Fibroblast of villous mesenchyme (primary cell): ENCODE data around the gene GRIK1. TPM values are rescaled to one million over a fixed set of nuclear protein-coding genes. Genes with fewer than 3 reads are reported as not detected.

Experiments
- DNase-seq: peaks from one replicate; pipeline ENCODE4 v3.0.0-alpha.2; 2010; ENCODE audit warnings: low read depth
- H3K4me3 ChIP-seq: 2 replicates; pipeline ENCODE4 v1.5.1; 2011; ENCODE audit warnings: low read depth, mild to moderate bottlenecking, low read length
- total RNA-seq: library from RNA; depleted of rRNA; stranded (reverse); fragments of >200 nt; gene quantifications from 2 replicates; pipeline ENCODE4 v1.2.3, GENCODE V29; 2012
- TF ChIP-seq, protein P1 (sequence below): IDR thresholded peaks from 2 replicates; pipeline ENCODE4 v1.5.1; 2012; ENCODE audit warnings: low read depth, mild to moderate bottlenecking, low read length; ENCODE audit not compliant: insufficient read depth

Gene GRIK1
- total RNA-seq, 1 donor: under 0.01 TPM

DNA sequence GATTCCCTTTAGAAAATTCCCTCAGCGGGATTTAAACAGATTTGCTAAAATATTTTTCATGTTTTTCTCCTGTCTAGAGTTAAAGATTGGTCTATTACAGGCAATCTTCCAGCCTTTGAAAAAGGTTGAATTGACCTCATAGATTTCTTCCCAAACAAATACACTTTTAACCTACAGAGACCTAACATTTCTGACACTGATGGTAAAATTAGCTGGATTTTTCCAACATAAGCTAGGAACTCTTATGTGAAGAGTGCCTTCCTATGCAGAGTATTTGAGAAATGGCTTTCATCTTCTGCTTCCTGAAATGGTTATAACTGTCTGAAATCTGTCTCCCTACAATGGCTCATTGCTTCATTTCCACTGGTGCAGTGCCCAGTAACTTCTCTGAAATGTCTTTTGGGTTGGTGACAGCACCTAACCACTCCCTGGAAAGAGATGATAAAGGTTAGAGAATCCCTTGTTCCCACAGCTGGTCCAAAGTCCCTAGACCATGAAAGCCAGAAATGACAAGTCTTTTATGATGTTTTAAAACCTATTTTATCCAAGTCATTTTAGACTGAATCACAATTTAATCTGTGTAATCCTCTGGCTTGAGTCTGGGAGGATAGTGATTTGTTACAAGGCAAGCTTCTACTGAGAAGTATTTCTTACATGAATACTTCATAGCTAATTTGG lies 371.6 kb downstream of the GRIK1 start:
- DNase-seq: no peak
- TF ChIP-seq, protein P1, sequence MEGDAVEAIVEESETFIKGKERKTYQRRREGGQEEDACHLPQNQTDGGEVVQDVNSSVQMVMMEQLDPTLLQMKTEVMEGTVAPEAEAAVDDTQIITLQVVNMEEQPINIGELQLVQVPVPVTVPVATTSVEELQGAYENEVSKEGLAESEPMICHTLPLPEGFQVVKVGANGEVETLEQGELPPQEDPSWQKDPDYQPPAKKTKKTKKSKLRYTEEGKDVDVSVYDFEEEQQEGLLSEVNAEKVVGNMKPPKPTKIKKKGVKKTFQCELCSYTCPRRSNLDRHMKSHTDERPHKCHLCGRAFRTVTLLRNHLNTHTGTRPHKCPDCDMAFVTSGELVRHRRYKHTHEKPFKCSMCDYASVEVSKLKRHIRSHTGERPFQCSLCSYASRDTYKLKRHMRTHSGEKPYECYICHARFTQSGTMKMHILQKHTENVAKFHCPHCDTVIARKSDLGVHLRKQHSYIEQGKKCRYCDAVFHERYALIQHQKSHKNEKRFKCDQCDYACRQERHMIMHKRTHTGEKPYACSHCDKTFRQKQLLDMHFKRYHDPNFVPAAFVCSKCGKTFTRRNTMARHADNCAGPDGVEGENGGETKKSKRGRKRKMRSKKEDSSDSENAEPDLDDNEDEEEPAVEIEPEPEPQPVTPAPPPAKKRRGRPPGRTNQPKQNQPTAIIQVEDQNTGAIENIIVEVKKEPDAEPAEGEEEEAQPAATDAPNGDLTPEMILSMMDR: no peak
- no peak overlapping the region for H3K4me3 ChIP-seq

DNA sequence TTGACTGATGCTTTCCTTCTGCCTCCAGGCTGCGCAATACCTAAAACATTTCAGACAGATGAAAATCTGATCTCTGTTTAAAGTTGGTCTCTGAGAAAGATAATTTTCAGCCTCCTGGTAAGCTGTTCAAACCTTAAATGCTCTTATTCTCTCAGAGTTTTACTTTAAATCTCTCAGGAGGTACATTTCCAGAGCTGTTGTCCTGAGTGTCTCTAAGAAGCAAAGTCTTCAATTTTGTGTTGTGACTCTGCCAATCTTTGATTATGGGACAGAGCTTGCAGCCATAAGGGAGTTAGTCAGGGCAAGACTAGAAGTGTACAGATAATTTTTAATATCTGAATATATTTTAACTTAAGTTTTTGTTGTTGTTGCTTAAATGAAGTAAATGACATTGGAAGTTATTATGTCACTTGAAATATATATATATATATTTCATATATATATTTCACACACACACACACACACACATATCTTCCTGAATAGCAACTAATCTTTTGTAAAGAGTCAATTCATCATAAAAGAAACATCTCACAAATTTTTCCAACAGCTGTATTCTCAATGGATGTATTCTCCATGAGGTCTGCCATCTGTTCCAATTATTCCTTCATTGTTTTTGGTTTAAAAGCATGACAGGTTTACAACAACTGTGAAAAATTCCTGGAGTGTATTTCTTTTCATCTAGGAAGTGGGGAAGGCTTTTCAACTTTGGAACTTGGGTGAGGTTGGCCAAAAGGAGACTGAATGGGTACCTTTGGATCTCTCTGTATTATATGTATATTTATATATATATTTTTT lies 381.7 kb downstream of the GRIK1 start:
- TF ChIP-seq, protein P1: no peak
- DNase-seq: no peak
- H3K4me3 ChIP-seq: no peak overlapping the region

DNA sequence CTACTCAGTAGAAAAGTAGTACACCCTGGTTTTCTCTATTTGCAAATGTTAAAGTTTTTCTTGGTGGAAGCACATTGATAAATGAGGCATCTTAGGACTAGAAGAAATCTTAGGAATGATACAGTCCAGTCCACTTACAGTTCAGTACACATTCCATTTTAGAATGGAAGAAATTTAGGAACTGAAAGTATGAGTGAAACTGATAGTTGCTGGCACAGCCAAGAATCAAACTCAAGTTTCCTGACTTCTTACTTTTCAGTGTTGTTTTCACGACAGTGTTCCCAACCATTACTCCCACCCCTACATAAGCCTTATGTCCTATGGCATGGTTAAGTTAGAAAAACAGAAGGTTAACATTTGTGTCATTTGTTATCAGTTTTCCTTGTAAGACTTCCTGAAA lies 382.6 kb downstream of the GRIK1 start:
- DNase-seq: no peak
- H3K4me3 ChIP-seq: no peak overlapping the region
- TF ChIP-seq, protein P1: no peak

DNA sequence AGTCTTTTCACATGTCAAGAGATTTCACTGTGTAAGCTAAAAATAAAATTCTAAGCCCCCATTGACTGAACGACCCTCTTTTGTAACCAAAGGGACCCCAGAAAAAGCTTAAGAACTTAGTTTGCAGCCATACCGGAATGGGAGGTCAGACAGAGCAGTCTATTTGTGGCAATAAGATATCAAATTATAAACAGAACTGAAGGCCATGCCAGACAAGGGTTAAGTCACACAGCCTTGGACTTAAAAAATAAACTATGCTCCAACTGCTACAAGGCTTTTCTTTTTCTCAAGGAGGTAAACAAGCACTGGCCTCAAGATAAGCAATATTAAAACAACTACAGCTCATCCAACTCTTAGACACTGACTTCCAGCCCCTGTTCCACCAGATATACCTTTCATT lies 384.2 kb downstream of the GRIK1 start:
- DNase-seq: no peak
- TF ChIP-seq, protein P1: no peak

DNA sequence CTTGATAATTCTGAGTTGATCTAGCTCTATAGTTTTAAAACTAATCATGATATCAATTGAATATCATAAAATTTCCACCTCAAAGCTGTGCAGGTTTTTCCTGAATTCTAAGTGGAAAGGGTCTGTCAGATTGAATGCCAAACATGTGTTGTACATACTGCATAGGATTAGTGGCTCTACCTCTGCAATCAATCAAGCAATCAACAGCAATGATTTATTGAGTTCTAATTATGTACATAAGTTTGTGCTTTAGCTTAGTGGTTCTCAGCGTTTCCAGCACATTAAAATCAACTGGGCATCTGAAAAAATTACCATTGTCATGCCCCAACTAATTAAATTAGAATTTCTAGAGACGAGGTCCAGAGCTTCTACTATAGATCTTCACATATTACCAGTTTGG lies 389.6 kb downstream of the GRIK1 start:
- TF ChIP-seq, protein P1: no peak
- no peak overlapping the region for H3K4me3 ChIP-seq
- DNase-seq: no peak

More for the DNA sequence above, 384.2 kb downstream of the GRIK1 start:
- no peak overlapping the region for H3K4me3 ChIP-seq

DNA sequence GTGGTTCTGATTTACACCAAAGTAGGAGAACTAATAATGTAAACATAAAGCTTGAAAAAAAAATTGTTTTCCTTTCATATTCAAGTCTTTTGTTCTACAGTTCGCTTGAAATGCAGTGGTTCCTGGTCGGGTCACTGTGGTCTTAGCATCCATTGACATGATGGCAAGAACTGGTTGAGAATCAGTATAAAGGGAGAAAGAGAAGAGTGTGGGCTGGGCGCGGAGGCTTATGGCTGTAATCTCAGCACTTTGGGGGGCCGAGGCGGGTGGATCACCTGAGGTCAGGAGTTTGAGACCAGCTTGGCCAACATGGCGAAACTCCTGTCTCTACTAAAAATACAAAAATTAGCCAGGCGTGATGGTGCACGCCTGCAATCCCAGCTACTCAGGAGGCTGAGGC lies 390.2 kb downstream of the GRIK1 start:
- TF ChIP-seq, protein P1: no peak
- no peak for DNase-seq
- H3K4me3 ChIP-seq: no peak overlapping the region

DNA sequence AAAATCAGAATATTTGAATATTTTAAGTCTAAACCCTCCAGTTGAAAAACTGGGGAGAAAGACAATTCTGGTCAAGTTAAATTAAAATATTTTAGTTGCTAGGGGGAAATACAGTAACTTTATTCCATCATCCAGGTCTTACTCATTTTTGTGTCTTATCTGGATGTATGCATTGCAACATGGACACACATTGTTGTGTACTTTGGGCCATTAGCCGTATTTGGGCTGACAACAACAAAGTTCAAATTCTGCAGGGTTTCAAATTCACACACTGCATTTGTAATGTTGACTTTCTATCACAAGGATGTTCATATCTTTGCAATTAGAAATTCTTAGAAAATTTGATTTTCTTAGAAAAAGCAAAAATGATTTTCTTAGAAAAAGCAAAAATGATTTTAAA lies 391.8 kb downstream of the GRIK1 start:
- no peak overlapping the region for H3K4me3 ChIP-seq
- TF ChIP-seq, protein P1: no peak
- DNase-seq: no peak
